ENCODE data around the gene CNN3.

Gene CNN3

DNA sequence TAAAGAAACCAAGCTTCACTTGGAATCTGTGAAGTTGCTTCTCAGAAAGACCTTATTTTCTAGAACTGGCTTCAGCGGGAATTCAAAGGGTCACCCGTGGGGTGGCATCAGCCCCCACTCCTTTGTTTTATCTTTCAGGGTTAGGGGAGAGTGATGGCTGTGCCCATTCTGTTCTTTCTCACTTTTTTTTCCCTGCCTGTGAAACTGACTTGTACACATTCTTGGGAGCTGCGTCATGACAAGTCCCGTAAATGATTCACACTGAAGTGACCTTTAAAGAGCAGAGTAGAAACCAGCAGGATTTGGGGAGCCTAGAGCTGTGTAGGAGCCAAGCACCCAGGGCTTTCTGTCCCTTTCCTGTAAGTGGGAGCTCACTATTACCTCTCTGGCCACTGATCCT, 63.0 kb downstream of the CNN3 start:
- Histone ChIP-seq H3K23ac (ENCODE audit: low read length) (no peak overlapping the region), H3K4ac (ENCODE audit: low read depth, low read length) (no peak overlapping the region), H2BK5ac (ENCODE audit: low read length) (no peak overlapping the region), H3K4me2 (ENCODE audit: low read length) (no peak overlapping the region), H3K79me1 (ENCODE audit: low read length) (no peaks in the 10 kb centered on the region), H2BK120ac (ENCODE audit: low read depth, low read length) (no peak overlapping the region), H3K56ac (ENCODE audit: low read length) (no peak overlapping the region), H3K36me3 (ENCODE audit: control insufficient read depth, insufficient read depth, low read length) (no peaks in the 10 kb centered on the region), H3K79me2 (ENCODE audit: control insufficient read depth, insufficient read depth, low read length) (no peaks in the 10 kb centered on the region), H3K4me3 (ENCODE audit: low read length) (no peak overlapping the region), H4K5ac (ENCODE audit: low read length) (no peak overlapping the region), H3K27me3 (ENCODE audit: insufficient read depth, low read length, poor library complexity) (no peaks in the 10 kb centered on the region), H3K27ac (ENCODE audit: low read depth, low read length) (no peak overlapping the region), H2AK5ac (ENCODE audit: low read length) (no peak overlapping the region), H3K18ac (ENCODE audit: low read length) (peak overlapping the region; percentile 47), H2BK15ac (replicated peaks; ENCODE audit: low read depth) (no peak overlapping the region), H4K8ac (ENCODE audit: low read depth, low read length) (no peak overlapping the region), H3K9ac (ENCODE audit: low read length) (no peak overlapping the region), H3K4me1 (ENCODE audit: control insufficient read depth, low read depth, low read length) (peaks cover 11% of the 10 kb centered on the region)
- no CpG with 5 or more reads among the region's 4 CpGs for WGBS (ENCODE audit: extremely low coverage, insufficient coverage, low lambda C conversion rate)
- peak; percentile 78 for DNase-seq

DNA sequence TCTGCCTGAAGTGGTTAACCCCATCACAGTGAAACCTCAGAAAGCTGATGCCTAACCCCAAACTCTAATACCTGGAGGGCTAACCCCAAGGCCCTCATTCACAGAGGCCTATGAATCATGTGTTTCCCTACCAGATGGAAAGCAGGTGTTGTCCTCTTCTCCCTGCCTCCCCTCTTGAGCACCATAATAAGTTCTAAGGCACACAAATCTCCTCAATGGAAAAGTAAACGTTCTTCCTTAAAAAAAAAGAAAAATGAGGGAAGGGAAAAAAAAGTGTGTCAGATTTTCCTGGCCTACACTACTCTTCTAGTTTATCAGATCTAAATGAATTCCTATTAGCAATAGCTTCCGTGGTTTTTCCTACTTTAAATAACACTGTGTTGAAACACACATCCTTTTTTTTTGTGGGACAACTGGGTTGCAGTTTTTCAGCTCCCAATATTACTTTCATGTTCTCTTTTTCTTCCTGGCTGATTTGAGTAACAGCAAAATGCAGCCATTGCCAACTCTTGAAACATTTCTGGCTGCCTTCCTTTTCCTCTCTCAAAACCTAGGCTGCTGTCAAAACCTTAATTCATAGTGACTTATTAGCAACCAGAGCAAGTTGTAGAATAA, 63.5 kb downstream of the CNN3 start:
- H3K4ac ChIP-seq (ENCODE audit: low read depth, low read length): no peak overlapping the region
- H3K4me2 ChIP-seq (ENCODE audit: low read length): no peak overlapping the region
- H4K5ac ChIP-seq (ENCODE audit: low read length): no peak overlapping the region
- H4K8ac ChIP-seq (ENCODE audit: low read depth, low read length): no peak overlapping the region
- H3K18ac ChIP-seq (ENCODE audit: low read length): peak overlapping the region; percentile 47
- no peak overlapping the region for H2BK120ac ChIP-seq (ENCODE audit: low read depth, low read length)
- H2BK5ac ChIP-seq (ENCODE audit: low read length): no peak overlapping the region
- no peak overlapping the region for H2AK5ac ChIP-seq (ENCODE audit: low read length)
- H3K36me3 ChIP-seq (ENCODE audit: control insufficient read depth, insufficient read depth, low read length): no peaks in the 10 kb centered on the region
- H3K27ac ChIP-seq (ENCODE audit: low read depth, low read length): no peak overlapping the region
- no peaks in the 10 kb centered on the region for H3K27me3 ChIP-seq (ENCODE audit: insufficient read depth, low read length, poor library complexity)
- H3K79me2 ChIP-seq (ENCODE audit: control insufficient read depth, insufficient read depth, low read length): no peaks in the 10 kb centered on the region
- no peak overlapping the region for H3K9ac ChIP-seq (ENCODE audit: low read length)
- H3K56ac ChIP-seq (ENCODE audit: low read length): no peak overlapping the region
- peaks cover 11% of the 10 kb centered on the region for H3K4me1 ChIP-seq (ENCODE audit: control insufficient read depth, low read depth, low read length)
- no peak for DNase-seq
- no peak overlapping the region for H3K4me3 ChIP-seq (ENCODE audit: low read length)
- peak overlapping the region; percentile 1 for H2BK15ac ChIP-seq (replicated peaks; ENCODE audit: low read depth)
- no CpG with 5 or more reads among the region's 2 CpGs for WGBS (ENCODE audit: extremely low coverage, insufficient coverage, low lambda C conversion rate)
- H3K23ac ChIP-seq (ENCODE audit: low read length): no peak overlapping the region
- no peaks in the 10 kb centered on the region for H3K79me1 ChIP-seq (ENCODE audit: low read length)

DNA sequence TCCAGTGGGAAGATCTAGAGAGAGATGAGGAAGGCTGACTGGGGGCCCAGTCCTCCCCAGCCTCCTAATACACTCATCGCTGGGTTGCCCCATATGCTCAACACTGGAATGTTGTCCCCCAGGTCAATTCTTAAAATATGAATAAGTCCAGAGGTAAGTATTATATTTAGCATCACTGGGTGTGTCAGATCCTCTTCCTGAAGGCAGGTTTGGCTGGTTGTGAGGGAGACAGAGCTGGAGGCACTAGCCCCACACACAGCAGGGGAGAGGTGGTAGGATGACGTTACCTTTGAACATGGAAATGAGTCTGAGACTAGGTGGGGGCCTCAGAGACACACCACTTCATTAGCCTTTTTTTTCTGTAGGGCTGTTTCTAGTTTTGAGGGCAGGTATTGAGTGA, 64.2 kb downstream of the CNN3 start:
- H4K5ac ChIP-seq (ENCODE audit: low read length): no peak overlapping the region
- no peak overlapping the region for H3K27ac ChIP-seq (ENCODE audit: low read depth, low read length)
- H3K4me3 ChIP-seq (ENCODE audit: low read length): no peak overlapping the region
- no peak for DNase-seq
- H3K4me1 ChIP-seq (ENCODE audit: control insufficient read depth, low read depth, low read length): peaks cover 11% of the 10 kb centered on the region
- H3K79me1 ChIP-seq (ENCODE audit: low read length): no peaks in the 10 kb centered on the region
- no peak overlapping the region for H2AK5ac ChIP-seq (ENCODE audit: low read length)
- WGBS (ENCODE audit: extremely low coverage, insufficient coverage, low lambda C conversion rate): no CpG with 5 or more reads among the region's 2 CpGs
- no peaks in the 10 kb centered on the region for H3K36me3 ChIP-seq (ENCODE audit: control insufficient read depth, insufficient read depth, low read length)
- H3K27me3 ChIP-seq (ENCODE audit: insufficient read depth, low read length, poor library complexity): no peaks in the 10 kb centered on the region
- H3K18ac ChIP-seq (ENCODE audit: low read length): no peak overlapping the region
- H3K23ac ChIP-seq (ENCODE audit: low read length): no peak overlapping the region
- H3K4me2 ChIP-seq (ENCODE audit: low read length): no peak overlapping the region
- no peak overlapping the region for H2BK5ac ChIP-seq (ENCODE audit: low read length)
- no peak overlapping the region for H3K4ac ChIP-seq (ENCODE audit: low read depth, low read length)
- no peak overlapping the region for H3K9ac ChIP-seq (ENCODE audit: low read length)
- H3K56ac ChIP-seq (ENCODE audit: low read length): no peak overlapping the region
- no peak overlapping the region for H2BK120ac ChIP-seq (ENCODE audit: low read depth, low read length)
- no peak overlapping the region for H2BK15ac ChIP-seq (replicated peaks; ENCODE audit: low read depth)
- no peak overlapping the region for H4K8ac ChIP-seq (ENCODE audit: low read depth, low read length)
- no peaks in the 10 kb centered on the region for H3K79me2 ChIP-seq (ENCODE audit: control insufficient read depth, insufficient read depth, low read length)

GRCh38 chr1:94859174-94859573, 67.7 kb downstream of the CNN3 start:
- no peak overlapping the region for H4K5ac ChIP-seq (ENCODE audit: low read length)
- no peak overlapping the region for H2BK15ac ChIP-seq (replicated peaks; ENCODE audit: low read depth)
- peak; percentile 61 for DNase-seq
- H2AK5ac ChIP-seq (ENCODE audit: low read length): no peak overlapping the region
- H2BK5ac ChIP-seq (ENCODE audit: low read length): no peak overlapping the region
- H3K36me3 ChIP-seq (ENCODE audit: control insufficient read depth, insufficient read depth, low read length): no peaks in the 10 kb centered on the region
- no peaks in the 10 kb centered on the region for H3K79me2 ChIP-seq (ENCODE audit: control insufficient read depth, insufficient read depth, low read length)
- H3K79me1 ChIP-seq (ENCODE audit: low read length): no peaks in the 10 kb centered on the region
- H3K9ac ChIP-seq (ENCODE audit: low read length): no peak overlapping the region
- no peak overlapping the region for H2BK120ac ChIP-seq (ENCODE audit: low read depth, low read length)
- no peak overlapping the region for H3K56ac ChIP-seq (ENCODE audit: low read length)
- no CpG with 5 or more reads among the region's 2 CpGs for WGBS (ENCODE audit: extremely low coverage, insufficient coverage, low lambda C conversion rate)
- peaks cover 7% of the 10 kb centered on the region for H3K4me1 ChIP-seq (ENCODE audit: control insufficient read depth, low read depth, low read length)
- H3K4me3 ChIP-seq (ENCODE audit: low read length): no peak overlapping the region
- no peak overlapping the region for H3K4me2 ChIP-seq (ENCODE audit: low read length)
- H3K27me3 ChIP-seq (ENCODE audit: insufficient read depth, low read length, poor library complexity): no peaks in the 10 kb centered on the region
- no peak overlapping the region for H3K23ac ChIP-seq (ENCODE audit: low read length)
- no peak overlapping the region for H3K27ac ChIP-seq (ENCODE audit: low read depth, low read length)
- no peak overlapping the region for H4K8ac ChIP-seq (ENCODE audit: low read depth, low read length)
- H3K18ac ChIP-seq (ENCODE audit: low read length): no peak overlapping the region
- no peak overlapping the region for H3K4ac ChIP-seq (ENCODE audit: low read depth, low read length)

- no peak overlapping the region for H3K27ac ChIP-seq (ENCODE audit: low read depth, low read length)
- no peak overlapping the region for H3K4ac ChIP-seq (ENCODE audit: low read depth, low read length)
- no peak overlapping the region for H3K4me3 ChIP-seq (ENCODE audit: low read length)
- no peak overlapping the region for H3K4me2 ChIP-seq (ENCODE audit: low read length)
- no peaks in the 10 kb centered on the region for H3K79me1 ChIP-seq (ENCODE audit: low read length)
- no peak overlapping the region for H2BK15ac ChIP-seq (replicated peaks; ENCODE audit: low read depth)
- no peak overlapping the region for H3K23ac ChIP-seq (ENCODE audit: low read length)
- no peak overlapping the region for H3K56ac ChIP-seq (ENCODE audit: low read length)
- WGBS (ENCODE audit: extremely low coverage, insufficient coverage, low lambda C conversion rate): no CpG with 5 or more reads among the region's 2 CpGs
- no peak overlapping the region for H2BK5ac ChIP-seq (ENCODE audit: low read length)
- no peak overlapping the region for H4K5ac ChIP-seq (ENCODE audit: low read length)
- no peak overlapping the region for H4K8ac ChIP-seq (ENCODE audit: low read depth, low read length)
- H3K18ac ChIP-seq (ENCODE audit: low read length): no peak overlapping the region
- H2AK5ac ChIP-seq (ENCODE audit: low read length): no peak overlapping the region
- H3K79me2 ChIP-seq (ENCODE audit: control insufficient read depth, insufficient read depth, low read length): no peaks in the 10 kb centered on the region
- H3K36me3 ChIP-seq (ENCODE audit: control insufficient read depth, insufficient read depth, low read length): no peaks in the 10 kb centered on the region
- H2BK120ac ChIP-seq (ENCODE audit: low read depth, low read length): no peak overlapping the region
- DNase-seq: peak; percentile 42
- H3K27me3 ChIP-seq (ENCODE audit: insufficient read depth, low read length, poor library complexity): no peaks in the 10 kb centered on the region
- peaks cover 4% of the 10 kb centered on the region for H3K4me1 ChIP-seq (ENCODE audit: control insufficient read depth, low read depth, low read length)
- H3K9ac ChIP-seq (ENCODE audit: low read length): no peak overlapping the region
Observed at GRCh38 chr1:94858276-94858675, 68.6 kb downstream of the CNN3 start.

- Histone ChIP-seq H3K4ac (ENCODE audit: low read depth, low read length) (no peak overlapping the region), H3K4me1 (ENCODE audit: control insufficient read depth, low read depth, low read length) (peaks cover 4% of the 10 kb centered on the region), H3K56ac (ENCODE audit: low read length) (no peak overlapping the region), H3K18ac (ENCODE audit: low read length) (no peak overlapping the region), H3K4me2 (ENCODE audit: low read length) (no peak overlapping the region), H3K79me2 (ENCODE audit: control insufficient read depth, insufficient read depth, low read length) (no peaks in the 10 kb centered on the region), H3K4me3 (ENCODE audit: low read length) (no peak overlapping the region), H2BK5ac (ENCODE audit: low read length) (no peak overlapping the region), H3K9ac (ENCODE audit: low read length) (no peak overlapping the region), H2AK5ac (ENCODE audit: low read length) (no peak overlapping the region), H2BK15ac (replicated peaks; ENCODE audit: low read depth) (no peak overlapping the region), H3K79me1 (ENCODE audit: low read length) (no peaks in the 10 kb centered on the region), H3K27me3 (ENCODE audit: insufficient read depth, low read length, poor library complexity) (no peaks in the 10 kb centered on the region), H3K27ac (ENCODE audit: low read depth, low read length) (no peak overlapping the region), H3K23ac (ENCODE audit: low read length) (no peak overlapping the region), H3K36me3 (ENCODE audit: control insufficient read depth, insufficient read depth, low read length) (no peaks in the 10 kb centered on the region), H4K8ac (ENCODE audit: low read depth, low read length) (no peak overlapping the region), H4K5ac (ENCODE audit: low read length) (no peak overlapping the region), H2BK120ac (ENCODE audit: low read depth, low read length) (no peak overlapping the region)
- no peak for DNase-seq
- WGBS (ENCODE audit: extremely low coverage, insufficient coverage, low lambda C conversion rate): 100% methylated on average over 1 of the region's 3 CpGs
Observed at GRCh38 chr1:94856868-94857267, 70.0 kb downstream of the CNN3 start.
